ENCODE results near the gene TNS4.

- TF ChIP-seq CTCF (conservative IDR thresholded peaks at IDR 0.05; ENCODE audit: low read depth, low read length): no peak
- TF ChIP-seq EZH2 (IDR thresholded peaks at IDR 0.05; ENCODE audit: low read length, unreplicated experiment): no peak
Measured at GRCh38 chr17:40457964-40458791, 43.2 kb downstream of the TNS4 start.
